Neural cell (in vitro differentiated cells): Measurements from ENCODE around the gene PDE1A.

ENCODE experiments used
- CTCF ChIP-seq: fragments of 450-650 bp; IDR thresholded peaks from 2 replicates; pipeline ENCODE4 v1.5.1; 2014; ENCODE audit warnings: antibody characterized with exemption, mild to moderate bottlenecking, moderate library complexity; ENCODE audit not compliant: poor library complexity, severe bottlenecking
- EP300 ChIP-seq: fragments of 450-650 bp; conservative IDR thresholded peaks from 2 replicates; pipeline ENCODE4 v1.6.1; 2014; ENCODE audit warnings: antibody characterized with exemption, mild to moderate bottlenecking, moderate library complexity; ENCODE audit not compliant: poor library complexity, severe bottlenecking
- EZH2 ChIP-seq: fragments of 200-600, 300-800 bp; shearing (Covaris generic), sonication (generic); IDR thresholded peaks from 2 replicates; pipeline ENCODE4 v1.6.1; 2014; ENCODE audit warnings: antibody characterized with exemption, low read length, borderline replicate concordance, mild to moderate bottlenecking; ENCODE audit not compliant: insufficient read depth, poor library complexity, severe bottlenecking
- MXI1 ChIP-seq: fragments of 450-650 bp; conservative IDR thresholded peaks from 2 replicates; pipeline ENCODE4 v1.6.1; 2014; ENCODE audit warnings: antibody characterized with exemption, mild to moderate bottlenecking; ENCODE audit not compliant: poor library complexity, severe bottlenecking
- POLR2AphosphoS5 ChIP-seq: IDR thresholded peaks from 2 replicates; pipeline ENCODE4 v1.6.1; 2012
- RAD21 ChIP-seq: fragments of 450-650 bp; conservative IDR thresholded peaks from 2 replicates; pipeline ENCODE4 v1.6.1; 2014; ENCODE audit warnings: antibody characterized with exemption, mild to moderate bottlenecking, moderate library complexity
- REST ChIP-seq: IDR thresholded peaks from 2 replicates; pipeline ENCODE4 v1.6.1; 2012; ENCODE audit warnings: borderline replicate concordance
- SMC3 ChIP-seq: fragments of 450-650 bp; conservative IDR thresholded peaks from 2 replicates; pipeline ENCODE4 v1.6.1; 2014; ENCODE audit warnings: antibody characterized with exemption, mild to moderate bottlenecking, moderate library complexity; ENCODE audit not compliant: poor library complexity
- TAF1 ChIP-seq: IDR thresholded peaks from 2 replicates; pipeline ENCODE4 v1.6.1; 2012; ENCODE audit warnings: low read depth

GRCh38 chr2:182463760-182464159 lies 36.9 kb upstream of the PDE1A start:
- TF ChIP-seq CTCF (no peak), EZH2 (no peak), REST (no peak), TAF1 (no peak), MXI1 (no peak), RAD21 (no peak), EP300 (no peak), POLR2AphosphoS5 (no peak), SMC3 (no peak)
